ENCODE data around the gene COPS7B.

Gene COPS7B

GRCh38 chr2:231752061-231752460 lies 34.2 kb upstream of the COPS7B start:
- ATAC-seq: no peak
- TF ChIP-seq ARNTL (CRISPR knock-in tag; IDR thresholded peaks at IDR 0.05; ENCODE audit: borderline replicate concordance, low read depth): no peak
- TF ChIP-seq CREB5 (CRISPR knock-in tag; IDR thresholded peaks at IDR 0.05; ENCODE audit: low read depth): no peak
- no peak for TF ChIP-seq POU6F1 (CRISPR knock-in tag; IDR thresholded peaks at IDR 0.05; ENCODE audit: borderline replicate concordance, low read depth)
- no peak for TF ChIP-seq TOX (CRISPR knock-in tag; IDR thresholded peaks at IDR 0.05; ENCODE audit: borderline replicate concordance)
- no peak for TF ChIP-seq TSHZ2 (CRISPR knock-in tag; IDR thresholded peaks at IDR 0.05)
- TF ChIP-seq ZNF565 (CRISPR knock-in tag; conservative IDR thresholded peaks at IDR 0.05; ENCODE audit: low read depth): no peak
- no peak for TF ChIP-seq ZNF8 (CRISPR knock-in tag; IDR thresholded peaks at IDR 0.05)
- TF ChIP-seq ZC3H10 (CRISPR knock-in tag; IDR thresholded peaks at IDR 0.05): no peak
- TF ChIP-seq ESRRG (CRISPR knock-in tag; IDR thresholded peaks at IDR 0.05): no peak
- no peak for TF ChIP-seq SNAI2 (CRISPR knock-in tag; IDR thresholded peaks at IDR 0.05)
- TF ChIP-seq CSDC2 (CRISPR knock-in tag; IDR thresholded peaks at IDR 0.05): no peak
- TF ChIP-seq RARB (CRISPR knock-in tag; IDR thresholded peaks at IDR 0.05): no peak
- no peak for TF ChIP-seq PPARA (CRISPR knock-in tag; IDR thresholded peaks at IDR 0.05; ENCODE audit: borderline replicate concordance)
- no peak for TF ChIP-seq OSR1 (CRISPR knock-in tag; IDR thresholded peaks at IDR 0.05)
- TF ChIP-seq CSRNP3 (CRISPR knock-in tag; IDR thresholded peaks at IDR 0.05): no peak
- TF ChIP-seq PATZ1 (CRISPR knock-in tag; IDR thresholded peaks at IDR 0.05; ENCODE audit: borderline replicate concordance): no peak

GRCh38 chr2:231761735-231762134 lies 24.5 kb upstream of the COPS7B start:
- TF ChIP-seq OSR1 (CRISPR knock-in tag; IDR thresholded peaks at IDR 0.05) (no peak), CREB5 (CRISPR knock-in tag; IDR thresholded peaks at IDR 0.05; ENCODE audit: low read depth) (no peak), TCF4 (CRISPR knock-in tag; IDR thresholded peaks at IDR 0.05; ENCODE audit: borderline replicate concordance) (no peak), ZNF8 (CRISPR knock-in tag; IDR thresholded peaks at IDR 0.05) (no peak), CSDC2 (CRISPR knock-in tag; IDR thresholded peaks at IDR 0.05) (no peak), ISL1 (CRISPR knock-in tag; IDR thresholded peaks at IDR 0.05) (no peak), GLIS3 (CRISPR knock-in tag; IDR thresholded peaks at IDR 0.05) (no peak), ZC3H10 (CRISPR knock-in tag; IDR thresholded peaks at IDR 0.05) (no peak), SNAI2 (CRISPR knock-in tag; IDR thresholded peaks at IDR 0.05) (no peak), ZFP3 (CRISPR knock-in tag; IDR thresholded peaks at IDR 0.05) (no peak), TOX (CRISPR knock-in tag; IDR thresholded peaks at IDR 0.05; ENCODE audit: borderline replicate concordance) (no peak), ZFP30 (CRISPR knock-in tag; IDR thresholded peaks at IDR 0.05) (no peak), PATZ1 (CRISPR knock-in tag; IDR thresholded peaks at IDR 0.05; ENCODE audit: borderline replicate concordance) (no peak), CSRNP3 (CRISPR knock-in tag; IDR thresholded peaks at IDR 0.05) (no peak), TSHZ2 (CRISPR knock-in tag; IDR thresholded peaks at IDR 0.05) (no peak)
- no peak for ATAC-seq
